Gastrocnemius medialis (tissue), 4 donors: ENCODE data around the gene TFIP11. TPM values are rescaled to one million over a fixed set of nuclear protein-coding genes. Genes with fewer than 3 reads are reported as not detected.

ENCODE experiments used
- ATAC-seq, 2 donors: fragments of 150-250 bp; one replicate each; pipeline ENCODE4 v1.9.1; 2016
- DNase-seq, 2 donors: peaks; one replicate each; pipeline ENCODE4 v3.0.0-alpha.2; 2019
- H3K27ac ChIP-seq, 4 donors: fragments of 200-600 bp; sonication (generic); 1 replicate in 1 of 4; 2 replicates in 3 of 4; pipeline ENCODE4 v1.5.1; 2016 to 2018; ENCODE audit warnings: mild to moderate bottlenecking in 2 of 4, moderate library complexity in 1 of 4
- H3K27me3 ChIP-seq, 3 donors: fragments of 200-600 bp; sonication (generic) in 2 of 3; 1 replicate in 1 of 3; 2 replicates in 2 of 3; pipeline versions ENCODE4 v1.5.1 to v1.6.0; 2016 to 2019; ENCODE audit warnings: mild to moderate bottlenecking in 1 of 3, moderate library complexity in 1 of 3
- H3K36me3 ChIP-seq, 2 donors: fragments of 200-600 bp; sonication (generic) in 1 of 2; one replicate each; pipeline ENCODE4 v1.5.1; 2017 to 2018
- H3K4me1 ChIP-seq, 2 donors: fragments of 200-600 bp; sonication (generic) in 1 of 2; one replicate each; pipeline ENCODE4 v1.5.1; 2016 to 2017; ENCODE audit warnings: mild to moderate bottlenecking in 2 of 2
- H3K4me3 ChIP-seq, 4 donors: fragments of 200-600 bp; sonication (generic) in 3 of 4; 1 replicate in 1 of 4; 2 replicates in 3 of 4; pipeline ENCODE4 v1.5.1; 2016 to 2019; ENCODE audit warnings: mild to moderate bottlenecking in 2 of 4
- H3K9me3 ChIP-seq, 3 donors: fragments of 200-600 bp; sonication (generic) in 2 of 3; 1 replicate in 1 of 3; 2 replicates in 2 of 3; pipeline ENCODE4 v1.5.1; 2016 to 2019
- CTCF ChIP-seq, 5 experiments: fragments of 450-650 bp in 3 of 5; fragments of 200-600 bp in 2 of 5; sonication (generic) in 2 of 5; IDR thresholded peaks in 4 of 5; conservative IDR thresholded peaks in 1 of 5; 1 replicate in 4 of 5; 2 replicates in 1 of 5; pipeline ENCODE4 v1.5.1; 2016 to 2019; ENCODE audit warnings: antibody characterized with exemption in 5 of 5, mild to moderate bottlenecking in 3 of 5, moderate library complexity in 3 of 5
- POLR2A ChIP-seq, 2 donors: fragments of 450-650 bp; IDR thresholded peaks; one replicate each; pipeline ENCODE4 v1.6.1; 2017; ENCODE audit warnings: antibody characterized with exemption in 2 of 2, mild to moderate bottlenecking in 2 of 2, moderate library complexity in 2 of 2
- in situ Hi-C, 4 donors: fragments of 200-750 bp; cut with MboI; loops; one replicate each; pipeline versions ENCODE4 v1.15.0 to v1.8.0; 2017; ENCODE audit warnings: low sequenced_read_pairs in 4 of 4
- intact Hi-C: fragments of 100-400 bp; cut with DNase I; formaldehyde crosslinking; loops from one replicate; pipeline ENCODE4 v1.15.1; 2023; ENCODE audit warnings: low total_unique reads
- total RNA-seq, 4 donors: library from RNA; depleted of rRNA; stranded (reverse); fragments of >200 nt; gene quantifications; one replicate each; pipeline versions ENCODE4 v1.1.0 to v1.2.3, GENCODE V29; 2016

TFIP11 gene
- total RNA-seq, 4 donors from 2014 or later: 33.1 to 65.7 (median 49.2) TPM

- no peak for TF ChIP-seq POLR2A (IDR thresholded peaks at IDR 0.05)
- H3K27me3 ChIP-seq: no peaks in the 10 kb centered on the region
- in situ Hi-C loops (no loop called here), intact Hi-C loops (no loop called here)
- DNase-seq: no peak
- peak overlapping the region; percentile 78 to 91 (median 84) for H3K27ac ChIP-seq
- H3K36me3 ChIP-seq: peaks cover 2 to 59% of the 10 kb centered on the region in 2 donors
- no peaks in the 10 kb centered on the region for H3K9me3 ChIP-seq
- H3K4me3 ChIP-seq: no peak overlapping the region
- H3K4me1 ChIP-seq: peaks cover 0 to 29% of the 10 kb centered on the region in 2 donors
- no peak for ATAC-seq
Observed at GRCh38 chr22:26470807-26471206, 41.5 kb downstream of the TFIP11 start.

GRCh38 chr22:26466196-26466595 is 46.1 kb downstream of the TFIP11 start:
- intact Hi-C loops: no loop called here
- Histone ChIP-seq H3K27ac (peak overlapping the region; percentile 37 to 66 (median 56)), H3K9me3 (no peaks in the 10 kb centered on the region), H3K4me3 (no peak overlapping the region), H3K36me3 (peaks cover 2 to 90% of the 10 kb centered on the region in 2 donors), H3K27me3 (no peaks in the 10 kb centered on the region), H3K4me1 (peaks cover 0 to 10% of the 10 kb centered on the region in 2 donors)
- TF ChIP-seq CTCF (IDR thresholded peaks at IDR 0.05 in 4 of 5, conservative IDR thresholded peaks at IDR 0.05 in 1 of 5): no peak
- TF ChIP-seq POLR2A (IDR thresholded peaks at IDR 0.05): no peak
- DNase-seq (peak; percentile 23 to 74), ATAC-seq (peak; percentile 73 to 89)
- in situ Hi-C loops: no loop called here

GRCh38 chr22:26464312-26464711 is 48.0 kb downstream of the TFIP11 start:
- intact Hi-C loops: no loop called here
- DNase-seq: peak in 1 of 2 donors; percentile 45
- no peaks in the 10 kb centered on the region for H3K9me3 ChIP-seq
- no peak overlapping the region for H3K4me3 ChIP-seq
- peaks cover 0 to 3% of the 10 kb centered on the region in 2 donors for H3K4me1 ChIP-seq
- no peak for TF ChIP-seq CTCF (IDR thresholded peaks at IDR 0.05 in 4 of 5, conservative IDR thresholded peaks at IDR 0.05 in 1 of 5)
- no peak for TF ChIP-seq POLR2A (IDR thresholded peaks at IDR 0.05)
- H3K36me3 ChIP-seq: peaks cover 2 to 72% of the 10 kb centered on the region in 2 donors
- H3K27ac ChIP-seq: no peak overlapping the region
- no peaks in the 10 kb centered on the region for H3K27me3 ChIP-seq
- ATAC-seq: no peak
- in situ Hi-C loops: loop anchor here in 1 of 4 donors (5.0 kb wide), 1 partner anchor 62 kb away; no protein-coding TSS in a partner anchor

GRCh38 chr22:26463688-26464087 is 48.6 kb downstream of the TFIP11 start:
- Histone ChIP-seq H3K4me3 (no peak overlapping the region), H3K4me1 (peaks cover 0 to 3% of the 10 kb centered on the region in 2 donors), H3K36me3 (peaks cover 2 to 70% of the 10 kb centered on the region in 2 donors), H3K9me3 (no peaks in the 10 kb centered on the region), H3K27me3 (no peaks in the 10 kb centered on the region), H3K27ac (no peak overlapping the region)
- TF ChIP-seq CTCF (IDR thresholded peaks at IDR 0.05 in 4 of 5, conservative IDR thresholded peaks at IDR 0.05 in 1 of 5) (no peak), POLR2A (IDR thresholded peaks at IDR 0.05) (no peak)
- in situ Hi-C loops: loop anchor here in 1 of 4 donors (5.0 kb wide), 1 partner anchor 61 kb away; no protein-coding TSS in a partner anchor
- no peak for DNase-seq
- ATAC-seq: no peak
- intact Hi-C loops: no loop called here

GRCh38 chr22:26463101-26463661 is 49.1 kb downstream of the TFIP11 start:
- DNase-seq: no peak
- H3K9me3 ChIP-seq: no peaks in the 10 kb centered on the region
- ATAC-seq: no peak
- H3K4me3 ChIP-seq: no peak overlapping the region
- peaks cover 0 to 3% of the 10 kb centered on the region in 2 donors for H3K4me1 ChIP-seq
- peaks cover 2 to 69% of the 10 kb centered on the region in 2 donors for H3K36me3 ChIP-seq
- no peaks in the 10 kb centered on the region for H3K27me3 ChIP-seq
- intact Hi-C loops (no loop called here), in situ Hi-C loops (loop anchor here in 1 of 4 donors (5.0 kb wide), 1 partner anchor 61 kb away; no protein-coding TSS in a partner anchor)
- TF ChIP-seq CTCF (IDR thresholded peaks at IDR 0.05 in 4 of 5, conservative IDR thresholded peaks at IDR 0.05 in 1 of 5) (no peak), POLR2A (IDR thresholded peaks at IDR 0.05) (no peak)
- H3K27ac ChIP-seq: no peak overlapping the region
